ENCODE measurements around the gene AJAP1. TPM values are rescaled to one million over a fixed set of nuclear protein-coding genes. Genes with fewer than 3 reads are reported as not detected.

AJAP1 gene
- total and polyA plus RNA-seq, 12 donors = 0.02 to 0.94 (median 0.09) TPM; not detected in 3

- 76 to 79% methylated on average over 2 of the region's 2 CpGs for WGBS, 2 donors
- Histone ChIP-seq H3K4me1 (no peaks in the 10 kb centered on the region), H3K4me3 (no peak overlapping the region), H3K27me3 (peaks cover 0 to 37% (median 15%) of the 10 kb centered on the region in 7 donors), H3K36me3 (no peaks in the 10 kb centered on the region), H3K9me3 (peaks cover 0 to 30% (median 10%) of the 10 kb centered on the region in 11 donors), H3K27ac (no peak overlapping the region)
- intact Hi-C loops (cut with DNase I) = no loop called here
- no peak for DNase-seq
- no peak for TF ChIP-seq CTCF (IDR thresholded peaks at IDR 0.05)
- no peak for ATAC-seq
Observed at GRCh38 chr1:4682607-4683220, 28.3 kb downstream of the AJAP1 start.

- TF ChIP-seq CTCF (IDR thresholded peaks at IDR 0.05) = no peak
- H3K27me3 ChIP-seq = peaks cover 0 to 39% (median 15%) of the 10 kb centered on the region in 7 donors
- no peak overlapping the region for H3K27ac ChIP-seq
- DNase-seq (no peak), ATAC-seq (no peak)
- WGBS, 2 donors = 67% methylated on average over 8 of the region's 8 CpGs
- intact Hi-C loops (cut with DNase I) = no loop called here
- no peaks in the 10 kb centered on the region for H3K36me3 ChIP-seq
- peaks cover 0 to 16% (median 3%) of the 10 kb centered on the region in 11 donors for H3K9me3 ChIP-seq
- no peaks in the 10 kb centered on the region for H3K4me1 ChIP-seq
- H3K4me3 ChIP-seq = no peak overlapping the region
Observed at GRCh38 chr1:4684136-4684535, 29.7 kb downstream of the AJAP1 start.

GRCh38 chr1:4684864-4685522 is 30.6 kb downstream of the AJAP1 start:
- DNase-seq = no peak
- peaks cover 0 to 40% (median 15%) of the 10 kb centered on the region in 7 donors for H3K27me3 ChIP-seq
- H3K4me1 ChIP-seq = no peaks in the 10 kb centered on the region
- intact Hi-C loops (cut with DNase I) = no loop called here
- H3K27ac ChIP-seq = no peak overlapping the region
- 52 to 54% methylated on average over 7 of the region's 7 CpGs for WGBS, 2 donors
- peaks cover 0 to 9% (median 1%) of the 10 kb centered on the region in 11 donors for H3K9me3 ChIP-seq
- no peak for TF ChIP-seq CTCF (IDR thresholded peaks at IDR 0.05)
- no peaks in the 10 kb centered on the region for H3K36me3 ChIP-seq
- H3K4me3 ChIP-seq = no peak overlapping the region
- no peak for ATAC-seq

GRCh38 chr1:4685523-4685865 is 31.1 kb downstream of the AJAP1 start:
- DNase-seq (no peak), ATAC-seq (no peak)
- TF ChIP-seq CTCF (IDR thresholded peaks at IDR 0.05) = no peak
- Histone ChIP-seq H3K27me3 (peaks cover 0 to 45% (median 15%) of the 10 kb centered on the region in 7 donors), H3K27ac (no peak overlapping the region), H3K9me3 (peaks cover 0 to 4% (median 0%) of the 10 kb centered on the region in 11 donors), H3K4me3 (no peak overlapping the region), H3K36me3 (no peaks in the 10 kb centered on the region), H3K4me1 (no peaks in the 10 kb centered on the region)
- intact Hi-C loops (cut with DNase I) = no loop called here
- 88 to 90% methylated on average over 6 of the region's 6 CpGs for WGBS, 2 donors

Measured in heart right ventricle (tissue), 16 donors.